Right cardiac atrium (tissue), 5 donors: ENCODE data around the gene HCFC1. TPM values are rescaled to one million over a fixed set of nuclear protein-coding genes. Genes with fewer than 3 reads are reported as not detected.

Experiments used
- ATAC-seq, 2 donors: fragments of 200-7000 bp; cut with Tn5 transposase; one replicate each; pipeline versions ENCODE4 v1.8.0 to v1.9.1; 2020; ENCODE audit warnings: moderate library complexity in 2 of 2, mild to moderate bottlenecking in 1 of 2
- DNase-seq, 3 donors: peaks; one replicate each; pipeline ENCODE4 v3.0.0-alpha.2; 2020
- H3K27ac ChIP-seq: one replicate; pipeline ENCODE4 v1.5.1; 2013; ENCODE audit warnings: mild to moderate bottlenecking, low read length, control low read depth, moderate library complexity
- H3K27me3 ChIP-seq: one replicate; pipeline ENCODE4 v1.6.1; 2013; ENCODE audit not compliant: control insufficient read depth, insufficient read depth
- H3K4me1 ChIP-seq: one replicate; pipeline ENCODE4 v1.6.1; 2013; ENCODE audit warnings: low read length; ENCODE audit not compliant: control insufficient read depth, insufficient read depth
- H3K4me3 ChIP-seq: one replicate; pipeline ENCODE4 v1.5.1; 2013; ENCODE audit warnings: low read length, control low read depth
- H3K9me3 ChIP-seq: one replicate; pipeline ENCODE4 v1.6.1; 2013; ENCODE audit warnings: low read length; ENCODE audit not compliant: control insufficient read depth
- WGBS: extraction: QIAGEN DNeasy Blood & Tissue Kit; methylation state at CpG from one replicate; pipeline ENCODE4 v1.1.7; 2013; 5-methylcytosine and 5-hydroxymethylcytosine counted together
- intact Hi-C, 4 donors: fragments of 100-400 bp; cut with DNase I; formaldehyde crosslinking; loops; one replicate each; pipeline versions ENCODE4 v1.11.0 to v1.14.0; 2022 to 2023
- polyA plus RNA-seq: library from polyadenylated mRNA; stranded (reverse); fragments of 200-250 nt; gene quantifications from one replicate; pipeline ENCODE4 v1.2.3, GENCODE V29; 2013
- total RNA-seq, 4 donors: library from RNA; stranded (reverse); fragmentation: NEBNext Ultra II Directional; extraction: Animal tissue kit (Norgen Biotek cat#: 25700); gene quantifications; one replicate each; pipeline ENCODE4 v1.2.1, GENCODE V29; 2021
- donor health status: healthy with polysubstance abuse.
- donor health status: DM: no; HTN: yes; CAD: no.
- donor health status: DM: no; HTN: no; CAD: no.
- donor health status: DM: no; HTN: yes; CAD: no; lungs with severe emphysema.
- donor health status: DM: yes; HTN: yes; CAD: no.

HCFC1 gene
- total and polyA plus RNA-seq, 5 donors = 17.3 to 41.4 (median 32.1) TPM

- peak within 1 kb of the TSS; percentile 96 for H3K27ac ChIP-seq
- peak within 1 kb of the TSS; percentile 78 for H3K4me3 ChIP-seq
- ATAC-seq = peak; percentile 67 to 76
- H3K4me1 ChIP-seq = peaks cover 12% of the 10 kb centered on the region
- H3K9me3 ChIP-seq = no peaks in the 10 kb centered on the region
- intact Hi-C loops = no loop called here
- no peaks in the 10 kb centered on the region for H3K27me3 ChIP-seq
- WGBS = under 1% methylated on average over 75 of the region's 103 CpGs
- peak; percentile 90 to 96 (median 92) for DNase-seq
Measured at GRCh38 chrX:153972368-153973126, 929 bp upstream of the HCFC1 start, which contains the start of gene TMEM187. Gene TMEM187, plus strand, starts transcription at chrX:153972754. Its CDS starts 9,309 bp downstream, at chrX:153982063.

- intact Hi-C loops = no loop called here
- peak overlapping the region; percentile 96 for H3K27ac ChIP-seq
- ATAC-seq (peak; percentile 80 to 84), DNase-seq (peak; percentile 92 to 97 (median 94))
- no peaks in the 10 kb centered on the region for H3K9me3 ChIP-seq
- under 1% methylated on average over 34 of the region's 34 CpGs for WGBS
- H3K27me3 ChIP-seq = no peaks in the 10 kb centered on the region
- H3K4me3 ChIP-seq = peak overlapping the region; percentile 78
- H3K4me1 ChIP-seq = peaks cover 17% of the 10 kb centered on the region
Measured at GRCh38 chrX:153971124-153971449, 531 bp downstream of the HCFC1 start.

GRCh38 chrX:153970357-153971123 lies 1.1 kb downstream of the HCFC1 start:
- peak; percentile 30 to 34 for ATAC-seq
- peak overlapping the region; percentile 96 for H3K27ac ChIP-seq
- DNase-seq = peak in 1 of 3 donors; percentile 78
- no peaks in the 10 kb centered on the region for H3K9me3 ChIP-seq
- under 1% methylated on average over 49 of the region's 49 CpGs for WGBS
- H3K27me3 ChIP-seq = no peaks in the 10 kb centered on the region
- intact Hi-C loops = no loop called here
- peak overlapping the region; percentile 78 for H3K4me3 ChIP-seq
- peaks cover 17% of the 10 kb centered on the region for H3K4me1 ChIP-seq

- H3K9me3 ChIP-seq = no peaks in the 10 kb centered on the region
- no peaks in the 10 kb centered on the region for H3K27me3 ChIP-seq
- intact Hi-C loops = no loop called here
- peaks cover 17% of the 10 kb centered on the region for H3K4me1 ChIP-seq
- peak overlapping the region; percentile 56 for H3K27ac ChIP-seq
- no peak for ATAC-seq
- under 1% methylated on average over 26 of the region's 26 CpGs for WGBS
- peak overlapping the region; percentile 78 for H3K4me3 ChIP-seq
- DNase-seq = peak in 1 of 3 donors; percentile 83
Measured at GRCh38 chrX:153969904-153970356, 1.7 kb downstream of the HCFC1 start.

- DNase-seq = no peak
- no peaks in the 10 kb centered on the region for H3K9me3 ChIP-seq
- H3K27me3 ChIP-seq = no peaks in the 10 kb centered on the region
- H3K27ac ChIP-seq = peak overlapping the region; percentile 56
- 10% methylated on average over 25 of the region's 25 CpGs for WGBS
- peaks cover 12% of the 10 kb centered on the region for H3K4me1 ChIP-seq
- ATAC-seq = no peak
- intact Hi-C loops = no loop called here
- H3K4me3 ChIP-seq = peak overlapping the region; percentile 78
Measured at GRCh38 chrX:153969125-153969903, 2.3 kb downstream of the HCFC1 start.

GRCh38 chrX:153968754-153969124 lies 2.9 kb downstream of the HCFC1 start:
- no peaks in the 10 kb centered on the region for H3K27me3 ChIP-seq
- peak overlapping the region; percentile 78 for H3K4me3 ChIP-seq
- no peaks in the 10 kb centered on the region for H3K9me3 ChIP-seq
- peak overlapping the region; percentile 23 for H3K27ac ChIP-seq
- ATAC-seq (no peak), DNase-seq (peak in 1 of 3 donors; percentile 14)
- intact Hi-C loops = no loop called here
- peaks cover 9% of the 10 kb centered on the region for H3K4me1 ChIP-seq
- WGBS = 15% methylated on average over 12 of the region's 12 CpGs

GRCh38 chrX:153968255-153968654 lies 3.4 kb downstream of the HCFC1 start:
- WGBS = 25% methylated on average over 9 of the region's 9 CpGs
- Histone ChIP-seq H3K4me1 (peaks cover 9% of the 10 kb centered on the region), H3K9me3 (no peaks in the 10 kb centered on the region), H3K4me3 (no peak overlapping the region), H3K27ac (peak overlapping the region; percentile 15), H3K27me3 (no peaks in the 10 kb centered on the region)
- ATAC-seq (no peak), DNase-seq (peak in 1 of 3 donors; percentile 54)
- intact Hi-C loops = no loop called here

- H3K4me1 ChIP-seq = peaks cover 9% of the 10 kb centered on the region
- H3K27me3 ChIP-seq = no peaks in the 10 kb centered on the region
- intact Hi-C loops = no loop called here
- no peak for ATAC-seq
- H3K4me3 ChIP-seq = no peak overlapping the region
- 45% methylated on average over 16 of the region's 16 CpGs for WGBS
- peak overlapping the region; percentile 17 for H3K27ac ChIP-seq
- DNase-seq = peak in 1 of 3 donors; percentile 50
- H3K9me3 ChIP-seq = no peaks in the 10 kb centered on the region
Measured at GRCh38 chrX:153967536-153968224, 3.9 kb downstream of the HCFC1 start.

GRCh38 chrX:153966841-153967535 lies 4.6 kb downstream of the HCFC1 start:
- peaks cover 9% of the 10 kb centered on the region for H3K4me1 ChIP-seq
- ATAC-seq (no peak), DNase-seq (peak in 1 of 3 donors; percentile 53)
- intact Hi-C loops = no loop called here
- no peaks in the 10 kb centered on the region for H3K27me3 ChIP-seq
- H3K9me3 ChIP-seq = no peaks in the 10 kb centered on the region
- 63% methylated on average over 14 of the region's 14 CpGs for WGBS
- H3K4me3 ChIP-seq = no peak overlapping the region
- peak overlapping the region; percentile 40 for H3K27ac ChIP-seq

- peaks cover 9% of the 10 kb centered on the region for H3K4me1 ChIP-seq
- DNase-seq (peak in 1 of 3 donors; percentile 64), ATAC-seq (no peak)
- no peaks in the 10 kb centered on the region for H3K27me3 ChIP-seq
- H3K9me3 ChIP-seq = no peaks in the 10 kb centered on the region
- H3K27ac ChIP-seq = no peak overlapping the region
- intact Hi-C loops = no loop called here
- no peak overlapping the region for H3K4me3 ChIP-seq
- 51% methylated on average over 15 of the region's 15 CpGs for WGBS
Measured at GRCh38 chrX:153966283-153966688, 5.3 kb downstream of the HCFC1 start.
